ENCODE results near the gene AWAT2. TPM values are rescaled to one million over a fixed set of nuclear protein-coding genes. Genes with fewer than 3 reads are reported as not detected.

Gene AWAT2
- total and polyA plus RNA-seq, 9 of the 15 experiments (the other 6 are each of a cell fraction or from before 2014, with no cell fraction given): not detected

DNA sequence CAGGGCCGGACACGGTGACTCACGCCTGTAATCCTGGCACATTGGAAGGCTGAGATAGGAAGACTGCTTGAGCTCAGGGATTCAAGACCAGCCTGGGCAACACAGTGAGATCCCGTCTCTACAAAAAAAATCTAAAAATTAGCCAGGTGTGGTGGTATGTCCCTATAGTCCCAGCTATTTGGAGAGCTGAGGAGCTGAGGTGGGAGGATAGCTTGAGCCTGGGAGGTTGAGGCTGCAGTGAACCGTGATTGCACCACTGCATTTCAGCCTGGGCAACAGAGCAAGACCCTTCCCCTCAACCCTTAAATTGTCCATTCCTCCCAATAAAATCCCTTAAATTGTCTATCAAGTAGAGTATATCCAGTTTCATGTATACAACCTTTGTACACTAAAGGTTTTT, 29.6 kb upstream of the AWAT2 start:
- no peak overlapping the region for H3K4me2 ChIP-seq (ENCODE audit: insufficient read depth, low read length)
- no peak for ATAC-seq
- ChIA-PET POLR2A (no interaction called here), CTCF (ENCODE audit: low intra/inter-chr PET ratio) (no interaction called here)
- intact Hi-C loops (cut with micrococcal nuclease) (no loop called here), in situ Hi-C loops (cut with MboI) (no loop called here)
- no peak overlapping the region for H3K4me3 ChIP-seq
- H3K36me3 ChIP-seq (ENCODE audit: control insufficient read depth, insufficient read depth, low read length): no peaks in the 10 kb centered on the region
- 4% methylated on average over 5 of the region's 5 CpGs for WGBS (ENCODE audit: insufficient coverage, low coverage, missing lambda C conversion rate)
- H4K20me1 ChIP-seq (replicated peaks; ENCODE audit: control insufficient read depth, insufficient read depth, low read length): peaks cover 3% of the 10 kb centered on the region; the same call in 1 of the 2 replicates
- no peaks in the 10 kb centered on the region for H3K79me2 ChIP-seq (ENCODE audit: control insufficient read depth, insufficient read depth, low read length)
- H3K9ac ChIP-seq (ENCODE audit: insufficient read depth in 1 of 2, low read depth in 2 of 2, low read length in 2 of 2): no peak overlapping the region
- no TSS peak for BruUV-seq (replicated peaks)
- no peaks in the 10 kb centered on the region for H3K9me1 ChIP-seq (ENCODE audit: control insufficient read depth, insufficient read depth, low read length)
- H2AFZ ChIP-seq (ENCODE audit: low read depth, low read length): no peak overlapping the region
- no peak for FAIRE-seq
- H3K27me3 ChIP-seq (ENCODE audit: control insufficient read depth in 2 of 2, insufficient read depth in 2 of 2, low read length in 2 of 2): no peaks in the 10 kb centered on the region; a peak in 1 of 5 replicates
- H3K4me1 ChIP-seq (replicated peaks in 1 of 2; ENCODE audit: control insufficient read depth in 2 of 2, insufficient read depth in 2 of 2, low read length in 2 of 2): no peaks in the 10 kb centered on the region
- DNase-seq (ENCODE audit: extremely low read depth in 1 of 4, low spot score in 3 of 4): no peak
- no peaks in the 10 kb centered on the region for H3K9me3 ChIP-seq (replicated peaks; ENCODE audit: control insufficient read depth, insufficient read depth, low read depth, low read length)
- no peak overlapping the region for H3K27ac ChIP-seq (ENCODE audit: extremely low read depth, low read depth, low read length)
- TF ChIP-seq MTA2 (IDR thresholded peaks at IDR 0.05; ENCODE audit: low read depth) (no peak), FOXJ3 (CRISPR knock-in tag; IDR thresholded peaks at IDR 0.05) (no peak), MYNN (IDR thresholded peaks at IDR 0.05) (no peak), MYNN (CRISPR knock-in tag; IDR thresholded peaks at IDR 0.05) (no peak), ZNF124 (CRISPR knock-in tag; IDR thresholded peaks at IDR 0.05) (no peak), CBX2 (IDR thresholded peaks at IDR 0.05; ENCODE audit: insufficient read depth, low read length, poor library complexity, severe bottlenecking) (no peak), EWSR1 (IDR thresholded peaks at IDR 0.05; ENCODE audit: borderline replicate concordance, low read depth, partially characterized antibody) (no peak), SAFB (IDR thresholded peaks at IDR 0.05; ENCODE audit: borderline replicate concordance, low read depth, low read length) (no peak), DNMT1 (IDR thresholded peaks at IDR 0.05) (no peak), REST (IDR thresholded peaks at IDR 0.05; ENCODE audit: borderline replicate concordance) (no peak), REST (CRISPR knock-in tag; IDR thresholded peaks at IDR 0.05; ENCODE audit: low read depth) (no peak), ZBTB5 (IDR thresholded peaks at IDR 0.05) (no peak), RNF2 (IDR thresholded peaks at IDR 0.05) (no peak), C11orf30 (IDR thresholded peaks at IDR 0.05; ENCODE audit: low read depth) (no peak), NFATC3 (IDR thresholded peaks at IDR 0.05) (no peak), ILF3 (IDR thresholded peaks at IDR 0.05; ENCODE audit: borderline replicate concordance) (no peak), JUNB (CRISPR knock-in tag; conservative IDR thresholded peaks at IDR 0.05) (no peak)
